Stimulated activated CD4-positive, alpha-beta T cell treated with anti-CD3 and anti-CD28 coated beads, Interleukin-12 subunit alpha, Interleukin-12 subunit beta, amount 100 ng/mL, for 48 hours (primary cell): ENCODE measurements around the gene GABRA6.

ENCODE experiments used
- DNase-seq, 3 donors: peaks; one replicate each; pipeline ENCODE4 v3.0.0-alpha.2; 2020; ENCODE audit warnings: low read depth in 2 of 3, low spot score in 1 of 3

The GABRA6 gene

GRCh38 chr5:161751265-161751664 is 65.7 kb downstream of the GABRA6 start:
- DNase-seq = no peak
